Thyroid gland (tissue), 4 donors: ENCODE data around the gene RNF217. TPM values are rescaled to one million over a fixed set of nuclear protein-coding genes. Genes with fewer than 3 reads are reported as not detected.

Experiments
- DNase-seq, 2 donors: peaks; one replicate each; pipeline ENCODE4 v3.0.0-alpha.2; 2019
- H3K27ac ChIP-seq, 3 donors: fragments of 200-600 bp; sonication (generic); 1 replicate in 2 of 3; 2 replicates in 1 of 3; pipeline ENCODE4 v1.5.1; 2016 to 2019; ENCODE audit warnings: mild to moderate bottlenecking in 1 of 3, moderate library complexity in 1 of 3
- H3K27me3 ChIP-seq: fragments of 200-600 bp; sonication (generic); one replicate; pipeline ENCODE4 v1.5.1; 2019
- H3K36me3 ChIP-seq, 2 donors: fragments of 200-600 bp; sonication (generic); one replicate each; pipeline ENCODE4 v1.5.1; 2016 to 2019
- H3K4me1 ChIP-seq, 2 donors: fragments of 200-600 bp; sonication (generic); one replicate each; pipeline ENCODE4 v1.5.1; 2017 to 2019
- H3K4me3 ChIP-seq, 3 donors: fragments of 200-600 bp; sonication (generic); replicated peaks in 1 of 3; 1 replicate in 2 of 3; 2 replicates in 1 of 3; pipeline ENCODE4 v1.5.1; 2016; ENCODE audit warnings: mild to moderate bottlenecking in 1 of 3
- H3K9me3 ChIP-seq: fragments of 200-600 bp; sonication (generic); one replicate; pipeline ENCODE4 v1.5.1; 2017
- POLR2A ChIP-seq, 2 donors: fragments of 450-650 bp; IDR thresholded peaks; one replicate each; pipeline ENCODE4 v1.6.1; 2017; ENCODE audit warnings: antibody characterized with exemption in 2 of 2, mild to moderate bottlenecking in 2 of 2, moderate library complexity in 1 of 2
- WGBS, 2 donors: methylation state at CpG; one replicate each; pipeline ENCODE4 v1.1.5; 2017; 5-methylcytosine and 5-hydroxymethylcytosine counted together
- intact Hi-C: fragments of 100-400 bp; cut with DNase I; formaldehyde crosslinking; loops from one replicate; pipeline ENCODE4 v1.15.1; 2023
- total RNA-seq, 4 donors: library from RNA; depleted of rRNA; stranded (reverse); fragments of >200 nt; gene quantifications; one replicate each; pipeline ENCODE4 v1.2.3, GENCODE V29; 2016
- TF ChIP-seq, protein P1 (sequence below), 6 experiments: fragments of 200-600 bp in 3 of 6; fragments of 450-650 bp in 3 of 6; sonication (generic) in 3 of 6; IDR thresholded peaks; one replicate each; pipeline ENCODE4 v1.5.1; 2016 to 2019; ENCODE audit warnings: antibody characterized with exemption in 6 of 6, mild to moderate bottlenecking in 2 of 6, inconsistent platforms in 1 of 6, moderate library complexity in 1 of 6

Gene RNF217
- total RNA-seq, 4 donors from 2014 or later, result 29.0 to 53.7 (median 31.0) TPM

- intact Hi-C loops, result no loop called here
- WGBS, 2 donors, result 71 to 77% methylated on average over 2 of the region's 2 CpGs
These were observed 75.6 kb downstream of the RNF217 start for GRCh38 chr6:125037827-125038226.

DNA sequence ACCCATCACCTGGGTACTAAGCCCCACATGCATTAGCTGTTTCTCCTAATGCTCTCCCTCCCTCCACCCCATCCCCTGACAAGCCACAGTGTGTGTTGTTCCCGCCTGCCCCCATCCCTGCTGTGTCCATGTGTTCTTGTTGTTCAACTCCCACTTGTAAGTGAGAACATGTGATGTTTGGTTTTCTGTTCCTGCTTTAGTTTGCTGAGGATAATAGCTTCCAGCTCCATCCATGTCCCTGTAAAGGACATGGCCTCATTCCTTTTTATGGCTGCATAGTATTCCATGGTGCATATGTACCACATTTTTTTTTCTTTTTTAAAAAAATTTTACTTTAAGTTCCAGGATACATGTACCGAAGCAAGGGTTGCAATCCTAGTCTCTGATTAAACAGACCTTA, 76.7 kb downstream of the RNF217 start:
- H3K4me1 ChIP-seq, result peaks cover 3 to 12% of the 10 kb centered on the region in 2 donors
- intact Hi-C loops, result no loop called here
- no peaks in the 10 kb centered on the region for H3K27me3 ChIP-seq
- TF ChIP-seq POLR2A (IDR thresholded peaks at IDR 0.05), result no peak
- TF ChIP-seq, protein P1, sequence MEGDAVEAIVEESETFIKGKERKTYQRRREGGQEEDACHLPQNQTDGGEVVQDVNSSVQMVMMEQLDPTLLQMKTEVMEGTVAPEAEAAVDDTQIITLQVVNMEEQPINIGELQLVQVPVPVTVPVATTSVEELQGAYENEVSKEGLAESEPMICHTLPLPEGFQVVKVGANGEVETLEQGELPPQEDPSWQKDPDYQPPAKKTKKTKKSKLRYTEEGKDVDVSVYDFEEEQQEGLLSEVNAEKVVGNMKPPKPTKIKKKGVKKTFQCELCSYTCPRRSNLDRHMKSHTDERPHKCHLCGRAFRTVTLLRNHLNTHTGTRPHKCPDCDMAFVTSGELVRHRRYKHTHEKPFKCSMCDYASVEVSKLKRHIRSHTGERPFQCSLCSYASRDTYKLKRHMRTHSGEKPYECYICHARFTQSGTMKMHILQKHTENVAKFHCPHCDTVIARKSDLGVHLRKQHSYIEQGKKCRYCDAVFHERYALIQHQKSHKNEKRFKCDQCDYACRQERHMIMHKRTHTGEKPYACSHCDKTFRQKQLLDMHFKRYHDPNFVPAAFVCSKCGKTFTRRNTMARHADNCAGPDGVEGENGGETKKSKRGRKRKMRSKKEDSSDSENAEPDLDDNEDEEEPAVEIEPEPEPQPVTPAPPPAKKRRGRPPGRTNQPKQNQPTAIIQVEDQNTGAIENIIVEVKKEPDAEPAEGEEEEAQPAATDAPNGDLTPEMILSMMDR (IDR thresholded peaks at IDR 0.05), result no peak
- no peak overlapping the region for H3K4me3 ChIP-seq
- no peaks in the 10 kb centered on the region for H3K9me3 ChIP-seq
- 96 to 99% methylated on average over 2 of the region's 2 CpGs for WGBS, 2 donors
- no peaks in the 10 kb centered on the region for H3K36me3 ChIP-seq
- DNase-seq, result no peak
- H3K27ac ChIP-seq, result no peak overlapping the region

More at GRCh38 chr6:125037827-125038226, 75.6 kb downstream of the RNF217 start:
- Histone ChIP-seq H3K4me3 (no peak overlapping the region), H3K27ac (no peak overlapping the region), H3K36me3 (no peaks in the 10 kb centered on the region), H3K4me1 (peaks cover 3 to 12% of the 10 kb centered on the region in 2 donors), H3K9me3 (no peaks in the 10 kb centered on the region), H3K27me3 (no peaks in the 10 kb centered on the region)
- no peak for DNase-seq
- TF ChIP-seq, protein P1 (IDR thresholded peaks at IDR 0.05), result no peak
- no peak for TF ChIP-seq POLR2A (IDR thresholded peaks at IDR 0.05)

- WGBS, 2 donors, result 84 to 90% methylated on average over 3 of the region's 3 CpGs
- TF ChIP-seq, protein P1 (IDR thresholded peaks at IDR 0.05), result no peak
- no peak for TF ChIP-seq POLR2A (IDR thresholded peaks at IDR 0.05)
- Histone ChIP-seq H3K36me3 (no peaks in the 10 kb centered on the region), H3K27me3 (no peaks in the 10 kb centered on the region), H3K9me3 (no peaks in the 10 kb centered on the region), H3K4me3 (no peak overlapping the region), H3K4me1 (peaks cover 3 to 11% of the 10 kb centered on the region in 2 donors), H3K27ac (no peak overlapping the region)
- DNase-seq, result no peak
- intact Hi-C loops, result no loop called here
These were observed 79.7 kb downstream of the RNF217 start for GRCh38 chr6:125041740-125042459.

DNA sequence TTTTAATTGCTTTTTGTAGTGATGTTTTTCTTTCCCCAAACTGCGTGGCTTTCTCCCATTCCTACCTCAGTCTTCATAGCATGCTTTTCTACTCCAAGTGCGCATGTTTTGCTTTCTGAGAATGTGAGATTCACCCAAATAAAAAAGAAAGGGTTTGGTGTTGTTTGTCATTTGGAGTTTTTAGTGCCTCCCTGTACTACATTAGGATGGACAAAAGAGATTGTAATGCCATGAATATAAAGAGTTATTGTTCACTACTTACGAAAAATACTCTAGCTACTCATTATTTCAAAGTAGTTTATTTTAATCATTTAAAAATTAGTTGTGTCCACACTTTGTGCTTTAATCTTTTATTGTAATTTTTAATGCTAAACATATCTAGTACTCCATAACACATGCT, 81.8 kb downstream of the RNF217 start:
- H3K4me3 ChIP-seq, result no peak overlapping the region
- no peaks in the 10 kb centered on the region for H3K9me3 ChIP-seq
- no peak overlapping the region for H3K27ac ChIP-seq
- TF ChIP-seq, protein P1 (IDR thresholded peaks at IDR 0.05), result no peak
- TF ChIP-seq POLR2A (IDR thresholded peaks at IDR 0.05), result no peak
- intact Hi-C loops, result no loop called here
- DNase-seq, result no peak
- H3K36me3 ChIP-seq, result no peaks in the 10 kb centered on the region
- 77 to 80% methylated on average over 3 of the region's 3 CpGs for WGBS, 2 donors
- H3K4me1 ChIP-seq, result peaks cover 3 to 5% of the 10 kb centered on the region in 2 donors
- no peaks in the 10 kb centered on the region for H3K27me3 ChIP-seq

- no peak for DNase-seq
- no peak overlapping the region for H3K27ac ChIP-seq
- peaks cover 3 to 5% of the 10 kb centered on the region in 2 donors for H3K4me1 ChIP-seq
- TF ChIP-seq, protein P1 (IDR thresholded peaks at IDR 0.05), result no peak
- TF ChIP-seq POLR2A (IDR thresholded peaks at IDR 0.05), result no peak
- intact Hi-C loops, result no loop called here
- no peak overlapping the region for H3K4me3 ChIP-seq
- no peaks in the 10 kb centered on the region for H3K27me3 ChIP-seq
- whole genome bisulfite sequencing, 2 donors, result 88 to 98% methylated on average over 2 of the region's 2 CpGs
- no peaks in the 10 kb centered on the region for H3K36me3 ChIP-seq
- H3K9me3 ChIP-seq, result no peaks in the 10 kb centered on the region
These were observed 82.4 kb downstream of the RNF217 start for GRCh38 chr6:125044667-125045066.
